ELR (cell line): ENCODE data around the gene TRMT2A.

ENCODE experiments used
- DNase-seq: peaks from one replicate; pipeline ENCODE4 v3.0.0-alpha.2; 2015; ENCODE audit warnings: low read depth

Gene TRMT2A

DNA sequence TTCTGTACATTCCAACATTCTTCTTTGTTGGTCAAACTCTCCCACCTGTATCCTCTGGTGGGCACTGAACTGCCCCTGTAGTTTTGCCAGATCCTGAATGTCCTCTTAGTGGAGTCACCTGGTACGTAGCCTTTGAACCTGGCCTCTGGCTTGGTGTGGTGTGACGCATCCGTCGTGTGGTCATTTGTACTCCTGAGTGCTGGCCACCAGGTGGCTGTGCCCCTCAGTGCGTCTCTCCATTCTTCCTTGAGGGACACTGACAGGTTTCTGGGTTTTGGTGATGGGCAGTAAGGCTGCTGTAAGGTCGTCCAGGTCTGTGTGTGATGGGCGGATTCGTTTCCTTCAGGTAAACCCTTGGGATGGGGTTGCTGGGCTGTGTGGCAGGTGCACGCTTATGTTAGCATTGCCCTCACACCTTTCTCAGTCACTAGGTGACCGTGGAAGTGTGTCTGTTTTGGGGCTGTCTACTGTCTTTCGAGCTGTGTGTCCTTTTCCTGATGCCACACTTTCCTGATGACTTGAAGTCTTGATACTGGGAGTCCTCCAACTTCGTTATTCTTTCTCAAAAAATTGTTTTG is 14.7 kb downstream of the TRMT2A start:
- no peak for DNase-seq

DNA sequence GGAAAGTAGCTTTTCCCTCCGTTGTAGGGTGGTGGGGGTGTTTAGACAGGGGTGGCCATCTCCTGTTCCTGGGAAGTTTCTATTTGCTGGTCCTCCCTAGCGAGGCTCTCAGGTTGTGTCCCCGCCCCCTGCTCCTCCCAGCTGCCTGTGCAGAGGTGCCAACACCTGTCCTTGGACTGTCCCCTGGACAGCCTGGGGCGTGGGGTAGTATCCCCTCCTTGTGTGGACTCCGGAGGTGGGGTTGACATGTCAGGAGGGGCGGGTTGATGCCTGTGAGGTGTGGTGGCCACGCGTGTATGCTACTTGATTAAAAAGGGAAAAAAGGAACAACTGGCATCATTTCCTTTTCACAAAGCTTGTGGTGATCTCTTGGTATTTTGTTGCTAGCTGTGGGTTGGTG is 15.4 kb downstream of the TRMT2A start:
- no peak for DNase-seq

DNA sequence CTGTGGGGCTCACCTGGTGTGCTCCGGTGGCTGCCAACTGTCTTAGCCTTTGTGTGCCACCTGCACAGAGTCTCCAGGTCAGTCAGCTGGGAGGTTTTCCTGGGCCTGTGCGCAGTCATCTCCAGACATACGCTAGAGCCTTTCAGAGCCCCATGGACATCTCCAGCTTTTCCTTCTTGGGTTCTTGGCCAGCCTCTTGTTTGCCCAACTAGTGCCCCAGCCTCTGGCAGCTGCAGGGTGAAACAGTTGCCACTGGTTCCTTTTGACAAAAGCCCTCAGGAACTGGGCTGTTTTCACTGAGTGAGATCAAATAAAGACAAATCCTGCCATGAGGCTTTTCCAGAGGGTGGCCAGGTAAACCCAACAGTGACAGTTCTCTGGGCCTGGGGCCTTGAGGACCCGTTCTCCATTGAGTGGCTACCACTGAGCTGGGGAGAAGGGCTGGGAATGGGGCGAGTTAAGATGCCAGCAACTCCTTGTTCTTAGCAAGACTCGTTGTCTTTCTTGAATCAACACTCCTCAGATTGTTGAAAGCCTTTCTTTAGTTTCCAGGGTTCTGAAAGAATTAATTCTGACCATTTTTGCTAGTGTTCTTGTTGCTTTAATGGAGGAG is 17.8 kb downstream of the TRMT2A start:
- no peak for DNase-seq

- no peak for DNase-seq
These were observed 20.2 kb downstream of the TRMT2A start for GRCh38 chr22:20096574-20097420.

- DNase-seq: no peak
These were observed 21.5 kb downstream of the TRMT2A start for GRCh38 chr22:20095521-20095920.

DNA sequence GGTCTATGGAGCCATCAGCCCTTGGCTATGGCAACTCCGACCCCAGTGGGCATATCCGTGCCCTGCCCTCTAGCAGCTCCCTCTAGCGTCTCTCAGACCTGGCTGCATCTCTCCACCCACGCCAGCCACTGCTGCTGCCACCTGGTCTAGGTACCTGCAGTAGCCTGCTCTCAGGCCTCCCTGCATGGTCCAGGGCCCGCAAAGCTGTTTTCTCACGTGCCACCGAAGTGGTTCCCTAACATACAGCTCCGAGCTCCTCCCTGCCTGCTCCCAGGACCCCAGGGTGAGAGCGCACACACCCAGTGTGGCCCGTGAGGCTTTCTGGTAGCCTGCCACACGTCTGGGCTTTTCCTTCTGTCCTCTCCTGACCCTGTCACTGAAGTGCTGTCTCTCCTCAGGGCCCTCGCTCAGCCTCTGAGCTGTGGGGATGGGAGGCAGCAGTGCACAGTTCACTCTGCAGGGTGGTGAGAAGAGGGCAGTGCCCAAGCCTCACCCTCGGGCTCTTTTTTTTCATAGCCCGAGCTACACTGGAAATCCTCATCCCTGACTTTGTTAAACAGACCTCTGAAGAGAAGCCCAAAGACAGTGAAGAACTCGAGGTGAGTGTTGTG is 22.7 kb downstream of the TRMT2A start:
- DNase-seq: no peak

- DNase-seq: no peak
These were observed 23.4 kb downstream of the TRMT2A start for GRCh38 chr22:20093418-20094196.

- DNase-seq: no peak
These were observed 24.6 kb downstream of the TRMT2A start for GRCh38 chr22:20092477-20092854.

DNA sequence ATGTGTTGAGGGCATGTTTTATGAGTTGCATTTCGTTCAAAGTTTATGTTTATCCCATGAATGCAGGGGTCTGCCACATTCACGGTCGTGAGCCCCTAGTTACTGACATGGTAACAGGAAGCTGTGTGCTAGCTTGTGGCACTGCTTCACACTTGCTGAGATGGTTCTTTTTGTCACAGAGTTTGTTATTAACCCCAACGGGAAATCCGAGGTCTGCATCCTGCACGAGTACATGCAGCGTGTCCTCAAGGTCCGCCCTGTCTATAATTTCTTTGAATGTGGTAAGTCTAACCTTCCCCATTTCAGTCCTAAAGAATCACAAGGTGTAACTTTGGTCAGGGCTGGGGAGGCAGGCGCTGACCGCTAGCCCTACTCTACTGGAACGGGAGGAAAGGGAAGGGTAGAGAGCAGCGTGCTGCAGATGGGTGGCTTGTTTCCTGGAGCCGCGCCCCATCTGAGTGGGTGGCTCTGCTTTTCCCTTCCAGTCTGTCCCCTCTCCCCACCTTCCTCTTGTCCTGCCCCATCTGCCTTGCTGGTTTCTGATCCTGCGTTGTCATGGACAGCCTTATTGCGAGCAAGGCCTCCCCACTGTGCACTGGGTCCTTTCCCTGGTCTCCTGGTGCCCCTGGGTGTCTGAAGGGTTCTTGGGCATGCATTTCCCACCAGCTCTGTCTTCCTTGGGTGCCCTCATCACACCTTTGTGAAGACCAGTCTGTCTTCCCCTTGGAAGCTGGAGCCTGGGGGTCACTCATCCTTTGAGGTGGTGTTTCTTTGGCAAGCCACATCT is 25.1 kb downstream of the TRMT2A start:
- no peak for DNase-seq

DNA sequence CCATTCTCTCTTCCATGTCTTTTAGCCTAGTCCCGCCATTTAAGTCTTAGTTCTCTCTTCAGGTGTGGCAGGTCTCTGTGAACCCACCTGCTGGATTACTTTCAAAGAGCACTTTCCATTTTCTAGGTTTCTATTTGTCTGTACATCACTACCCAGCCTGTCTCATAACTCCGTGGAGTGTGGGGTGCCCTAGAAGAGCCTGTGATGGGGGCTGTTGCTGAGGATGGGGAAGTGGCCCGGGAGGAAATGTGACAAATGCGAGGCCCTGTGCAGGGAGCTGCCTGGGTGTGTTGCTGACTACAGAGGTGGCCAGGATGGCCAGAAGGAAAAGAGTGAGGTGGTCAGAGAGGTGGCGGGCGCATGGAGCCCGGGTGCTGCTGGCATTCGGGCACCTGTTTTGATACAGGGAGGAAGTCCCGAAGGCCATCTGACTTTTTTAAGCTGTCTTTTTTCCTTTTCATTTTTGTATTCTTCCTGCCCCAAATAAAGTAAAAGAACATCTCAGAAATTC is 26.2 kb downstream of the TRMT2A start:
- no peak for DNase-seq

DNA sequence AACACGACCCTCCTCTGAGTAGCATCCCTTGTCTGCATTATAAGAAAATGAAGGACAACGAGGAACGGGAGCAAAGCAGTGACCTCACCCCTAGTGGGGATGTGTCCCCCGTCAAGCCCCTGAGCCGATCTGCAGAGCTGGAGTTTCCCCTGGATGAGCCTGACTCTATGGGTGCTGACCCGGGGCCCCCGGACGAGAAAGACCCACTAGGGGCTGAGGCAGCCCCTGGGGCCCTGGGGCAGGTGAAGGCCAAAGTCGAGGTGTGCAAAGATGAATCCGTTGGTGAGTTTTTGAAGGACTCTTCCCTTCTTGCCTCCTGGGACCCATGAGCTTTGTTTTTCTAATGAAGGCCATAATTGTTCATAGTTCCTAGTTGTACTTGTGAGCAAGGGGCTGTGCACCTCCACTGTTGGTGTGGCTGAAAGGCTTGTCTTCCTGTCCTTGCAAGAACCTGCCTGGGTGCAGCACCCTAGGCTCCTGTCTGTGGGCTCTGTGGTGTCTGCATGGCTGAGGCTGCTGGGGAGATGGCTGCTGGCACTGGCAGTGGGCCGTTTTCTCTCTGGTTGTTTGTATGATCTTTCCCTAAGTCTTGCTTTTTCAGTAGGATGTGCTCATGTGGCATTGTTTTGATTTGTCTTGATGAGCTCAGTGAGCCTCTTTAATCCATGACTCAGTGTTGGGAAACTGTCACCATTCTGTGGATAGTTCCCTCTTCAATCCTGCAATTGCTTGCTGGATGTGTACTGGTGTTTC is 26.9 kb downstream of the TRMT2A start:
- DNase-seq: peak; percentile 46

- no peak for DNase-seq
These were observed 27.6 kb downstream of the TRMT2A start for GRCh38 chr22:20089226-20089976.

- no peak for DNase-seq
These were observed 28.8 kb downstream of the TRMT2A start for GRCh38 chr22:20088263-20088648.

DNA sequence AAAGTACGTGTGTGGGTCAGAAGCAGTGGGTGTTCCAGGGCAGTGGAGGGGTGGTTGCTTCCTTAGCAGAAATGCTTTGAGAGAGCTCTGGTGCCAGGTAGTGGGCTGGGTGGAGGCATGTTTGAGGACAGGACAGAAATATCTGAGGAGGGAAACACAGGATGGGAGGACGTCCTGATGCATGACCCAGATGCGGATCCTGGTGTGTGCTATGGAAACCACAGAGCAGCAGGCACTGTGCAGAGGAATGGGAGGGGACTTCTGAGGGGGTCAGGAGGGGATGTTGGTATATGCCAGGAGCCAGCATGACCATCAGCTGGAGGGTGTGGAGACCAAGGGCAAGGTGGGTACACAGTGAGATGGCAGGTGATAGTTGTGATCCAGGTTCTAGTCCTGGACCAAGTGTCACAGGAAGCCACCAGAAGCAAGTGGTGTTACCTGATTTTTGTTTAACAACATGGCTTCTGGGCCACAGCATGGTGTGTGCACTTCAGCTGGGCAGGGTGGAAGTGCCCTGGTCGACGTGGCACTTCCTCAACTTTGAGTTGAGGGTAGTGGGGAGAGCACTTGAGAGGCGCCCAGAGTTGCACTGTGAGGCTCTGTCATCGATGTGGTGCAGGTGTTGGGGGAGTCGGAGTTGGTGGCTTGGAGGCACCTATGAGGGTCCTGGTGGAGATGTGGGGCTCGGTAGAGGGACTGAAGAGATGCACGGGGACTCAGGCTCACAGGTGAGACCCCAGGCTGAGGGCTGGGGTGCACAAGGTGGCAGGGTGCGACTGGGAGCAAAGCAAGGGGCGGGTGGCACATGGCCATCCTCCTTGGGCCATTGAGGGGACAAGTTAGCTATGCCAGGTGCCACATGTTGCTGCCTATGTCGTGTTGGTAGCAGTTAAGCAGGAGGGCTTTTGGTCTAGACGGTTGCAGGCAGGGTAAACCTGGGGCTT is 29.4 kb downstream of the TRMT2A start:
- DNase-seq: no peak

DNA sequence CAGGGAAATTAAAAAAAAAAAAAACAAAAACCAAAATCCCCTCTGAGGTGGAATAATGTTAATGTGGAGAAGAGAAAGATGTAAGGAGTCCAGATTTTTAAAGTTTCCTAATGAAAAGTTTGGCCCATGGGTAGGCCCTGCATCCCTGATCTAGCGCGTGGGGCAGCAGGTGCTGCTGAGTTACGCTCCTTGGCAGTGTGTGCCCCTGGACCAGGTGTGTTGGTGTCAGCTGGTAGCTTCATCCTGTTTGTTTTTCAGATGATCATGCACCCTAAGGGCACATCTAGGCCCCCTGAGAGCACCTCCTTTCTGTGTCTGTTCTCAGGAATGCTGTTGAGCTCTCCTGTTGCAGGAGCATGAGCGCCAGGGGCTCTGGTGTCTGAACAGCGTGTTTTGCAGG is 30.3 kb downstream of the TRMT2A start:
- DNase-seq: no peak

- no peak for DNase-seq
These were observed 30.9 kb downstream of the TRMT2A start for GRCh38 chr22:20086101-20086599.

DNA sequence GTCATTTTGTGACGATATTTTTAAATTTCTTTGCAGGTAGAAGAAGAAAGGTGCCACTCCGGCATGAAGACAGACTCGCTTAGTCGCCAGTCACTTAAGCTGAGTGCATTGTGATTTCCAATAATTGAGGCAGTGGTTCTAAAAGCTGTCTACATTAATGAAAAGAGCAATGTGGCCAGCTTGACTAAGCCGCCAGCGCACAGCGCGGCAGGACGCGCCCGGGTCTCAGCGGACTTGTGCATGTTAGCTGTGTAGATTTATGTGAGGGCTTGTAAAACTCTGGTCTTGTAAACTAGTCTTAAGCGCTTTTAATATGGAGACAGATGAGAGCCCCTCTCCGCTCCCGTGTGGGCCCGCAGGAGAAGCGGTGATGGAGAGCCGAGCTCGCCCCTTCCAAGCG is 31.4 kb downstream of the TRMT2A start:
- no peak for DNase-seq
